Activated naive CD4-positive, alpha-beta T cell treated with anti-CD3 and anti-CD28 coated beads, Interleukin-2, amount 50 U/mL, for 24 hours (primary cell): Measurements from ENCODE around the gene MCF2L.

Experiments
- H3K27ac Mint-ChIP-seq: one replicate; pipeline ENCODE4 v1.8.0; 2021; ENCODE audit warnings: mild to moderate bottlenecking, mixed read lengths
- H3K27me3 Mint-ChIP-seq: one replicate; pipeline ENCODE4 v1.8.0; 2021; ENCODE audit warnings: mixed read lengths
- H3K36me3 Mint-ChIP-seq: one replicate; pipeline ENCODE4 v1.8.0; 2021; ENCODE audit warnings: mixed read lengths
- H3K4me1 Mint-ChIP-seq: one replicate; pipeline ENCODE4 v1.8.0; 2021; ENCODE audit warnings: mixed read lengths
- H3K4me3 Mint-ChIP-seq: one replicate; pipeline ENCODE4 v1.8.0; 2021; ENCODE audit warnings: mild to moderate bottlenecking, mixed read lengths
- H3K9me3 Mint-ChIP-seq: one replicate; pipeline ENCODE4 v1.8.0; 2021; ENCODE audit warnings: mixed read lengths

The MCF2L gene

DNA sequence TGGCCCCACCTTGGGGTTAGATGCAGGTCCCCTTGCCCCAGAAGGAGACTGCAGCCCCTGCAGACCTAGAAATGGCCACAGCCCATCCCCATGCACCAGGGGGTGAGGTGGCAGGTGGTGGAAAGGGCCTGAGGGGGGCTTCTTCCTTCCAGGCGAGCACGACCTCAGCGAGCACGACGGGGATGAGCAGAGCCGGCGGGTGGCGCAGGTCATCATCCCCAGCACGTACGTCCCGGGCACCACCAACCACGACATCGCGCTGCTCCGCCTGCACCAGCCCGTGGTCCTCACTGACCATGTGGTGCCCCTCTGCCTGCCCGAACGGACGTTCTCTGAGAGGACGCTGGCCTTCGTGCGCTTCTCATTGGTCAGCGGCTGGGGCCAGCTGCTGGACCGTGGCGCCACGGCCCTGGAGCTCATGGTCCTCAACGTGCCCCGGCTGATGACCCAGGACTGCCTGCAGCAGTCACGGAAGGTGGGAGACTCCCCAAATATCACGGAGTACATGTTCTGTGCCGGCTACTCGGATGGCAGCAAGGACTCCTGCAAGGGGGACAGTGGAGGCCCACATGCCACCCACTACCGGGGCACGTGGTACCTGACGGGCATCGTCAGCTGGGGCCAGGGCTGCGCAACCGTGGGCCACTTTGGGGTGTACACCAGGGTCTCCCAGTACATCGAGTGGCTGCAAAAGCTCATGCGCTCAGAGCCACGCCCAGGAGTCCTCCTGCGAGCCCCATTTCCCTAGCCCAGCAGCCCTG is 149.4 kb downstream of the MCF2L start:
- no peaks in the 10 kb centered on the region for H3K4me1 Mint-ChIP-seq
- no peaks in the 10 kb centered on the region for H3K9me3 Mint-ChIP-seq
- no peak overlapping the region for H3K27ac Mint-ChIP-seq
- H3K4me3 Mint-ChIP-seq = no peak overlapping the region
- no peaks in the 10 kb centered on the region for H3K27me3 Mint-ChIP-seq
- no peaks in the 10 kb centered on the region for H3K36me3 Mint-ChIP-seq

DNA sequence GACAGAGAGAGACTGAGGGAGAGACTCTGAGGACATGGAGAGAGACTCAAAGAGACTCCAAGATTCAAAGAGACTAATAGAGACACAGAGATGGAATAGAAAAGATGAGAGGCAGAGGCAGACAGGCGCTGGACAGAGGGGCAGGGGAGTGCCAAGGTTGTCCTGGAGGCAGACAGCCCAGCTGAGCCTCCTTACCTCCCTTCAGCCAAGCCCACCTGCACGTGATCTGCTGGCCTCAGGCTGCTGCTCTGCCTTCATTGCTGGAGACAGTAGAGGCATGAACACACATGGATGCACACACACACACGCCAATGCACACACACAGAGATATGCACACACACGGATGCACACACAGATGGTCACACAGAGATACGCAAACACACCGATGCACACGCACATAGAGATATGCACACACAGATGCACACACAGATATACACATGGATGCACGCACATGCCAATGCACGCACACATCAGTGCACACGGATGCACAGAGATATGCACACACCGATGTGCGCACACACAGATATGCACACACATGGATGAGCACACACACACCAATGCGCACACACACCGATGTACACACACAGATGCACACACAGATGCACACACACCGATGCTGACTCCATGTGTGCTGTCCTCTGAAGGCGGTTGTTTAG is 150.3 kb downstream of the MCF2L start:
- Mint-ChIP-seq H3K27me3 (no peaks in the 10 kb centered on the region), H3K4me1 (no peaks in the 10 kb centered on the region), H3K4me3 (no peak overlapping the region), H3K27ac (no peak overlapping the region), H3K36me3 (no peaks in the 10 kb centered on the region), H3K9me3 (no peaks in the 10 kb centered on the region)

DNA sequence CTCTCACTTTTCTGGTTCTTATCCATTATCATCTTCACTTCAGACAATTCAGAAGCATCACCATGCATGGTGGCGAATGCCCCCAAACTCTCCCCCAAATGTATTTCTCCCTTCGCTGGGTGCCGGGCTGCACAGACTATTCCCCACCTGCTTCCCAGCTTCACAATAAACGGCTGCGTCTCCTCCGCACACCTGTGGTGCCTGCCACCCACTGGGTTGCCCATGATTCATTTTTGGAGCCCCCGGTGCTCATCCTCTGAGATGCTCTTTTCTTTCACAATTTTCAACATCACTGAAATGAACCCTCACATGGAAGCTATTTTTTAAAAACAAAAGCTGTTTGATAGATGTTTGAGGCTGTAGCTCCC is 150.8 kb downstream of the MCF2L start:
- Mint-ChIP-seq H3K36me3 (no peaks in the 10 kb centered on the region), H3K9me3 (no peaks in the 10 kb centered on the region), H3K27ac (no peak overlapping the region), H3K27me3 (no peaks in the 10 kb centered on the region), H3K4me1 (no peaks in the 10 kb centered on the region), H3K4me3 (no peak overlapping the region)

GRCh38 chr13:113120300-113121182 is 151.5 kb downstream of the MCF2L start:
- no peaks in the 10 kb centered on the region for H3K4me1 Mint-ChIP-seq
- no peaks in the 10 kb centered on the region for H3K27me3 Mint-ChIP-seq
- H3K4me3 Mint-ChIP-seq = no peak overlapping the region
- H3K36me3 Mint-ChIP-seq = no peaks in the 10 kb centered on the region
- H3K9me3 Mint-ChIP-seq = no peaks in the 10 kb centered on the region
- H3K27ac Mint-ChIP-seq = no peak overlapping the region

- H3K36me3 Mint-ChIP-seq = no peaks in the 10 kb centered on the region
- H3K27me3 Mint-ChIP-seq = no peaks in the 10 kb centered on the region
- H3K4me3 Mint-ChIP-seq = no peak overlapping the region
- no peaks in the 10 kb centered on the region for H3K9me3 Mint-ChIP-seq
- no peaks in the 10 kb centered on the region for H3K4me1 Mint-ChIP-seq
- no peak overlapping the region for H3K27ac Mint-ChIP-seq
Observed at GRCh38 chr13:113121183-113121927, 152.3 kb downstream of the MCF2L start.

DNA sequence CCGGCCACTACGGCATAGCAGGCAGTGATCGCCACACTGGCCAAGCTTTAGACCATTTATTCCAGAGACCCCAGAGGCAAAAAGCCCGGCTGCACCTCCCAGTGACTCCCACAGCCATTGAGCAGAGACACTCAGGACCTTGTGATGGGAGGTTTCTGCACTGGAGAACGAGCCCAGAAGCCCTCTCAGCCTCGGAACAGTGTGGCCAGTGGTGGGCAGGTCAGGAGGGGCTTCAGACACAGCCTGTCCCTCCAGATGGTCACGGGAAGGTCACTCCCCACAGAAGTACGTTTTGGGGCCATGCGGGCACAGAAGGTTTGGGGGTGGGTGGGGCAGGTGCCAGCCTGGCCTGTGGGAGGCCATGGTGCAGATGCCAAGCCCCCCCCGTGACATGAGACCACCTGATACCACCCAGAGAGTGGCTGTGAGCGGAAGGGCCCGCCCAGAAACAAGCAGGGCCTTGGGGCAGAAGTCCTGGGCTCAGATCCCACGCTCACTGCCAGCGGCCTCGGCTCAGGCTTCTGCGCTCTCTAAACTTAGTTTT is 153.0 kb downstream of the MCF2L start:
- Mint-ChIP-seq H3K36me3 (no peaks in the 10 kb centered on the region), H3K27me3 (no peaks in the 10 kb centered on the region), H3K27ac (no peak overlapping the region), H3K9me3 (no peaks in the 10 kb centered on the region), H3K4me1 (no peaks in the 10 kb centered on the region), H3K4me3 (no peak overlapping the region)

DNA sequence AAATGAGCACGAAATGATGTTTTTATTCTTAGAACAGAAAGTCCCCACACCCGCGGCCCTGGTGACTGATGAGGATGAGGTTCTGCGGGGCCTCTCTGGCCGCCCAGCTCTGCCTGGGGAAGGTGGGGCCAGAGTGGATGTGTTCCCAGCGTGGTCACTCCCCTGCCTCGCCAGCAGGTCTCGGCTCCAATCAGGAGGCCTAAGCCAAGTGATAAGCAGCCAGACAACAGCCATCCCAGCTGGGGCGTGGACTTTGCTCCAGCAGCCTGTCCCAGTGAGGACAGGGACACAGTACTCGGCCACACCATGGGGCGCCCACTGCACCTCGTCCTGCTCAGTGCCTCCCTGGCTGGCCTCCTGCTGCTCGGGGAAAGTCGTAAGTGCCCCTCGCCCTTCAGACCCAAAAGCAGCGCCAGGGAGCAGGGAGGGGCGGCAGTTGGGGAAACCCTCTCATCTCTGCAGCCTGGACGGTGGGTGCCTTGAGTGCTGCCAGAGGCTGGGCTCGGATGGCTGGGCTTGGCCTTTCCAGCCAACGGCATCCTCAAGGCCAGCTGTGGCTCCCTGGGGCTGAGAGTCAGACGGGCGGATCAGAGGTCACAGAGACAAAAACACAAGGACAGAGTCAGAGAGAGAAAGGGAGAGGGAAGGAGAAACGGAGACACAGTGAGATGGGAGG is 153.7 kb downstream of the MCF2L start, which contains the start of gene F10:
Gene F10 (plus strand): TSS at position 250 of the 676 bp plus-strand sequence. CDS start 57 bp downstream, at position 307.
- Mint-ChIP-seq H3K4me1 (no peaks in the 10 kb centered on the region), H3K27me3 (peaks cover 2% of the 10 kb centered on the region), H3K4me3 (no peak within 1 kb of the TSS), H3K27ac (no peak within 1 kb of the TSS), H3K36me3 (no peaks in the 10 kb centered on the region), H3K9me3 (no peaks in the 10 kb centered on the region)

GRCh38 chr13:113123226-113124201 is 154.5 kb downstream of the MCF2L start:
- Mint-ChIP-seq H3K36me3 (no peaks in the 10 kb centered on the region), H3K4me3 (no peak overlapping the region), H3K27me3 (peaks cover 2% of the 10 kb centered on the region), H3K4me1 (no peaks in the 10 kb centered on the region), H3K27ac (no peak overlapping the region), H3K9me3 (no peaks in the 10 kb centered on the region)

- Mint-ChIP-seq H3K27me3 (peaks cover 8% of the 10 kb centered on the region), H3K9me3 (no peaks in the 10 kb centered on the region), H3K36me3 (no peaks in the 10 kb centered on the region), H3K4me1 (peaks cover 5% of the 10 kb centered on the region), H3K4me3 (no peak overlapping the region), H3K27ac (no peak overlapping the region)
Observed at GRCh38 chr13:113124211-113124970, 155.4 kb downstream of the MCF2L start.

GRCh38 chr13:113125506-113126264 is 156.7 kb downstream of the MCF2L start:
- peaks cover 8% of the 10 kb centered on the region for H3K27me3 Mint-ChIP-seq
- H3K4me3 Mint-ChIP-seq = no peak overlapping the region
- H3K4me1 Mint-ChIP-seq = peaks cover 6% of the 10 kb centered on the region
- H3K27ac Mint-ChIP-seq = no peak overlapping the region
- no peaks in the 10 kb centered on the region for H3K9me3 Mint-ChIP-seq
- H3K36me3 Mint-ChIP-seq = no peaks in the 10 kb centered on the region

DNA sequence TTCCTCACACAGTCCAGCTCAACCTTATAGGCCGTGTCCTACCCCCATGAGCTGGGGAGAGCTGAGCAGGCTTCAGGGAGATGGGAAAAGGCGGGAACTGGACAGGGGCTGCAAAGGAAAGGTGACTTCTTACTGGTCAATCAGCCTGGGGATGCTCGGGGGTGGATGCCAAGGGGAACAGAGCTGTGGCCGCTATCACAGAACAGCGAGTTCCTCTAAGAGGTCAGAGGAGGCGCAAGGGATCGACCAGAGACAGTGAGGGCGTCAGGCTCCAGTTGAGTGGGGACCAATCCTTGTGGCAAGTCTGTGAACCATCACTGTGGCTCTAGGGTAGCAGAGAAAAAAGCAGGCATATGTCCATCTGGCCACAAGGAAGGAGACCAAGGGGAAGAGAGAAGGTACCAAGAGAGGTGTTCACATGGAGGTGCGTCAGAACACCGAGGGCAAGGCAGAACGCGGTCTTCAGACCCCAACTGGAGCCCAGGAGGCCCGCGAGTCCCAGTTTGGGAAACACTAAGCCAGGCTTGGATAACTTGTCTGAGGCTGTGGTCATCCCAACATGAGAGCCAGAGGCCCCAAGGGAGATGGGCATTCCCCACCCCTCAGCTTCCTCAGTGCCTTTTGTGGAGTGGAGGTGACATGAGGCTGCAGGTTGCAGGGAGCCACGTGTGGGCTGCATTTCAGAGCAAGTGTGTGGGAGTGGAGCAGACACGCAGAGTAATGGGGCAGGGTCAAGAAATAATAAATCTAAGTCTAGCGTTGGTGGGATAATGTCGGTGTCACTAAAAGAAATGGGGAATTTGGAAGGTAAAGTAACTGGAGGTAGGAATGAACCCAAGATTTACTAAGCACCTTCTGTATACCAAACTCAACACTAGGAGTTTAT is 157.5 kb downstream of the MCF2L start:
- H3K27ac Mint-ChIP-seq = no peak overlapping the region

GRCh38 chr13:113129480-113129879 is 160.5 kb downstream of the MCF2L start:
- Mint-ChIP-seq H3K27me3 (peaks cover 8% of the 10 kb centered on the region), H3K27ac (no peak overlapping the region), H3K36me3 (no peaks in the 10 kb centered on the region), H3K4me3 (no peak overlapping the region), H3K9me3 (no peaks in the 10 kb centered on the region), H3K4me1 (peaks cover 6% of the 10 kb centered on the region)

More for the DNA sequence above, 157.5 kb downstream of the MCF2L start:
- H3K4me1 Mint-ChIP-seq = peaks cover 6% of the 10 kb centered on the region
- H3K27me3 Mint-ChIP-seq = peaks cover 8% of the 10 kb centered on the region
- no peak overlapping the region for H3K4me3 Mint-ChIP-seq
- no peaks in the 10 kb centered on the region for H3K36me3 Mint-ChIP-seq
- no peaks in the 10 kb centered on the region for H3K9me3 Mint-ChIP-seq
